Measurements from ENCODE around the gene WDFY4.

WDFY4 gene

DNA sequence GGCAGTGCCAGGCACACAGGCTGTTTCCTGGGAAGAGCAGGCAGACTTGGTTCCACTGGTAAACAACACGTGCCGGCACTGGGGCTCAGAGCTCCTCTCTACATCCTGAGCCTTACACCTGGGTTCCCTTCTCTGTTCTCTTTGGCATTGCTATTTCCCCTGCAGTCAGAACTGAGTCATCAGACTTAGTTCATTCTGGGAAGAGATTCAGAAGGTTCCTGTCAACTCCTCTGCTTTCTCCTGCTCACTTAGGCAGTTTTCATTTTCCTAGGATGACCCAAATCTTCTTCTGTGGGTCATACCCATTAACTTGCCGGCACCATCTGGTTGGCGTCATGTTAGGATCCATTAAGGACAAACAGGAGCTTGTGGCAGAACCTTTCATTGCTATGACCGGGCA, 288.4 kb downstream of the WDFY4 start:
- DNase-seq, result no peak

- no peak for DNase-seq
These were observed 290.0 kb downstream of the WDFY4 start for GRCh38 chr10:48974510-48975156.

GRCh38 chr10:48976196-48976595, 291.5 kb downstream of the WDFY4 start:
- peak in 5 of 51 donors; percentile 3 to 14 (median 10) for DNase-seq

GRCh38 chr10:48978318-48978717, 293.6 kb downstream of the WDFY4 start:
- DNase-seq, result no peak

DNA sequence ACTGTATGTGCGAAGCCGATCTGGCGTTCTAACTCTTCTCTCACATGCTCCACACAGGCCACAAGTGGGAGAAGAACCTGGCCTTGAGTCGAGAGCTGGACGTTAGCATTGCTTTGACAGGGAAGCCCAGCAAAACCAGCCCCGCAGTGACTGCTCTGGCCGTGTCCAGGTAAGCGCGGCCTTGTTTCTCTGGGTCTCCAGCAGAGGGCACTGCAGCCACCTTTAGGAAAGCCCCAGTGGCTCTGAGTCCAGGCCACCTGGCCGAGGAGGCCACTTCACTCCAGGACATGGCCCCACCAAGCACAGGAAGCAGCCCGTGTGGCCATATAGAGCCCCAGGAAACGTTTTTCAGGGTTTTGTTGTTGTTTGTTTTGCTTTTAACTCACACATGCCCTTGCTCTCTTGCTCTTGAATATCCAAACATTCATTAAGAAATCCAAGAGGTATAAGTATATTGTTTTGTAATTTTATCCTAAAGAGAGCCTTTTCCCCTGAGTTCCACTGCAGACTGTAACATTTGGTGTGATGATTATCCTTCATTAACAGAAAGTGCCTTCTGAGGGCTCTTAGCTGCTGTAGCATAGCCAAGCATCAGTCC, 296.7 kb downstream of the WDFY4 start:
- DNase-seq, result peak in 39 of 51 donors; percentile 3 to 69 (median 21)

- no peak for DNase-seq
These were observed 297.9 kb downstream of the WDFY4 start for GRCh38 chr10:48982584-48982983.

DNA sequence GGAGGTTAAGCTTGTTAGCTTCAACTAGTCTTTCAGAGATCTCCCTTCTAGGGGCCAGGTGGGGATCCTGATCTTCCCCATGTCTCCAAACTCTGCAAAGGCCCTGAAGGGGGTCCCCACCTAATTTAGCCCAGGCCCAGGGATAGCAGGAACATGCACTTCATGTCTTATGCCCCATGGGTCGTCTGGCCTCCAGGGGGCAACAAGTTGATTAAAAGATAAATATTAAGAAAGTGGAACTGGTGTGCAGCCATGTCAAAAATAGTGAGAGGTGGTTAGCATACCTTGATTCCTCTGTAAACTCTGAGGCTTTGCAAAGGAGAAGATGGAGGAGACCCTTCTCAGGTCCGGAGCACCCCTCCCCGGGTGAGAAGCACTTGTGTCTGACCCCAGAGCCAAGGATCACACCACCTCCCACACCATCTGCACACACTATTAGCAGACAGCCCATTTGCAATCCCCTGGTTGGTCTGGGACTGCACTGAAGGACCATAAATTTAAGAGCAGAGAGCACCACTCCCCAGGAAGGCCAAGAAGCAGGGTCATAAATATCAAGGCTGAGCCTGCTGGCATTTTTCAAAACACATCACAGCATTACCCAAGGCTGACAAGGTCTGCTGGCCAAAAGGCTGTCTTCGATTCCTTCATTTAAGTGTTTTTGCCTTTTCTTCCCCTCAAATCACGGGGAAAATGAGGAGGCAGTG, 299.1 kb downstream of the WDFY4 start:
- DNase-seq, result no peak

DNA sequence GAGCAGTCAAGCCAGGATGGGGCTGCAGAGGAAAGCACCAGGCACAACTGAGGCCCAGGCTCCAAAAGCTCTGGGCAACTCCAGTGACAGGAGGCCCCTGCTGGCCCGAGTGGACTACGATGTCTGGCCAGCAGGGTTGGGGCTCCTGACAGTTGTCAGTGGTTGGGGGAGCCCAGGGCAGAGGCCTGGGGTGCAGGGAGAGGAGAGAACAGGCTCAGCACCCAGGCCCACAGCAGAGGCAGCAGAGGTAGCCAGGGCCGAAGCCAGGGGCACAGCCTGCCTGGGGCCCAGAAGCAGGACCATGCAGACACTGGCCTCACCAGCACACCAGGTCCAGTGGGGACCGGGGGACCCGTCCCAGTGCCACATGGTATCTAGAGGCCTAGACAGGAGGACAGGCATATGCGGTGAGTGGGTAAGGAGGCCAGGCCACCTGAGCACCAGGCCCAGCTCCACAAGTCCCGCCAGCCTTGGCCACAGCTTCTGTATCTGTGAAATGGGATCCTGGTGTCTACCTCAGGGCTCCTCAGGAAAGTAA, 301.0 kb downstream of the WDFY4 start:
- DNase-seq, result no peak

GRCh38 chr10:48990226-48990625, 305.6 kb downstream of the WDFY4 start:
- DNase-seq, result peak in 2 of 51 donors; percentile 5 to 18

- no peak for DNase-seq
These were observed 309.0 kb downstream of the WDFY4 start for GRCh38 chr10:48993627-48994026.

- no peak for DNase-seq
These were observed 311.7 kb downstream of the WDFY4 start for GRCh38 chr10:48996329-48996728.

DNA sequence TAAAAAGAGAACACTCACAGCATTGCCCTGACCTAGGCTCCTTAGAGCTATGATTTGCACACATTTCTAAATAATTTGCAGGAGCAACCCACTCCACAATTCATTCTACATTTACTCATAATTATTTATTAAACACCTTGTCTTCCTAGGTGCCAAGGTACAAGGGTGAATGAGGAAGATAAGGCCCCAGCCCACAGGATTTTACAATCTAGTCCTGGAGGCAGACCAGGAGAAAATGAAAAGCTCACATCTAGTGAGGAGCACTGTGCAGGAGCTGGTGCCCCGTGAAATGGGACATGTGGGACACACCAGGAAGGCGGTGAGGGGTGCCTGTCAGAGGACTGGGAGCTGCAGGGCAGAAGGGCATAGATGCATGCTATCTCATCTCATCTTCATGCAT, 314.7 kb downstream of the WDFY4 start:
- DNase-seq, result no peak

DNA sequence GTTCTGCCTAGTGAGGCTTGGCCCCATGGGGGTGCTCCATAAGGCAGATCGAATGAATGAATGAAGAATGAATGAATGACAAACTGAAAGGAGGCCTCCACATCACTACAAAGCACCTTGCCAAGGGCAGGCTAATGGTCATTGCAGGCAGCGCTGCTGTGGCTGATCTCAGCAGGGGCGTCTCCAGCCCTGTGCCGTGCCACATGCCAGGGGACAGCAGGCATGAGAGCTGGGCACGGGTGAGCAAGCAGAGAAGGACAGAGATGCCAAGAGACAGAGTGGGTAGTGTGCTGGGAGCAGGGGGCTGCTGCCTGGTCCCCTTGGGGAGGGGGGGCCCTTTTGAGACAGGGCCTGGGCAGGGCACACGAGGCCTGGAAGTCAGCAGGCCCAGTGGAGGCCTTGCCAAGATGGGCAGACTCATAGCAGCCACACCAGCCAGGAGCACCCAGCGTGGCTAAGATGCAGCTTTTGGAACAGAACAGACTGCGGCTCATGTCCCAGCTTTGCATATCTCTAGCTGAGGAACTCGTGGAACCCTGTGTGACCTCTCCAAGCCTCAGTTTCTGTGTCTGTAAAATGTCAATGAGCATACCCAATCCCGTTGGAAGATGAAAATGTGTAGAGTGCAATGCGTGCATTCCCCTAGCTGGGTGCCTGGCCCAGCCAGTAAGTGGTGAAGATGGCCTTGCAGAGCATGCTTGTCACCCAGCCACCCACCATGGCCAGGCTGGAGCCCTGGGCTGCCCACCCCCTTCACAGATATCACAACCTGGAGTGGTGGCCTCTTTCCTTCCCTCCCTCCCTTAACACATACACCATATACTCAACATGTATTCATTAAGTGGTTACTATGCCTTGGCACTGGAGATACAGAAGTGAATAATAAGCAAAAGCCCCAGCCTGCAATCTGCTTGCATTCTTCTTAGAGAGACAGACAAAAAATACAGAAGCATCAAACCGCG, 316.0 kb downstream of the WDFY4 start:
- no peak for DNase-seq

GRCh38 chr10:49001402-49001801, 316.7 kb downstream of the WDFY4 start:
- no peak for DNase-seq

GRCh38 chr10:49001870-49002672, 317.4 kb downstream of the WDFY4 start:
- no peak for DNase-seq

GRCh38 chr10:49005270-49005669, 320.6 kb downstream of the WDFY4 start:
- DNase-seq, result no peak

DNA sequence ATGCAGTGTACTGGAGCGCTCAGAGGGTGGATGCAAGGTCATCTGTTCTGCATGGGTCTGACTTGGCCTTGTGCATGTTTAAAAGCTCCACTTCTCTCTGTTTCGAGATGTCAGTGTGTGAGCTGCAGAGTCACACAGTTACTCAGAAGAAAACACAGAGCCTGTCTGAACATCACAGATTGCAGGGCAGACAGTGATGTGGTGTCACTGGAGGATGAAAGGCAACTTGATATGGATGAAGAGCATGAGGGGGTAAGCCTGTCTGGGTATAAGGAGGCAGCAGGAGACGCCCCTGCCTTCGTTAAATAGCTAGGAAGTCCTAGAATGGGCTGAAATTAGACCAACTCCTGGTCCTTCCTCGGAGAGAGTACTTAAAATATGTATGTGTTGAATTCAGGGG, 322.5 kb downstream of the WDFY4 start:
- no peak for DNase-seq

GRCh38 chr10:49008091-49008490, 323.4 kb downstream of the WDFY4 start:
- DNase-seq, result no peak

GRCh38 chr10:49008505-49009198, 324.0 kb downstream of the WDFY4 start:
- no peak for DNase-seq
